ENCODE data around the gene BBOX1.
"Not testable (repeated sequence)": the region's sequence is repeated elsewhere in the genome, so short reads cannot be mapped to it uniquely, and the experiment has no call there.

The BBOX1 gene, protein sequence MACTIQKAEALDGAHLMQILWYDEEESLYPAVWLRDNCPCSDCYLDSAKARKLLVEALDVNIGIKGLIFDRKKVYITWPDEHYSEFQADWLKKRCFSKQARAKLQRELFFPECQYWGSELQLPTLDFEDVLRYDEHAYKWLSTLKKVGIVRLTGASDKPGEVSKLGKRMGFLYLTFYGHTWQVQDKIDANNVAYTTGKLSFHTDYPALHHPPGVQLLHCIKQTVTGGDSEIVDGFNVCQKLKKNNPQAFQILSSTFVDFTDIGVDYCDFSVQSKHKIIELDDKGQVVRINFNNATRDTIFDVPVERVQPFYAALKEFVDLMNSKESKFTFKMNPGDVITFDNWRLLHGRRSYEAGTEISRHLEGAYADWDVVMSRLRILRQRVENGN

DNA sequence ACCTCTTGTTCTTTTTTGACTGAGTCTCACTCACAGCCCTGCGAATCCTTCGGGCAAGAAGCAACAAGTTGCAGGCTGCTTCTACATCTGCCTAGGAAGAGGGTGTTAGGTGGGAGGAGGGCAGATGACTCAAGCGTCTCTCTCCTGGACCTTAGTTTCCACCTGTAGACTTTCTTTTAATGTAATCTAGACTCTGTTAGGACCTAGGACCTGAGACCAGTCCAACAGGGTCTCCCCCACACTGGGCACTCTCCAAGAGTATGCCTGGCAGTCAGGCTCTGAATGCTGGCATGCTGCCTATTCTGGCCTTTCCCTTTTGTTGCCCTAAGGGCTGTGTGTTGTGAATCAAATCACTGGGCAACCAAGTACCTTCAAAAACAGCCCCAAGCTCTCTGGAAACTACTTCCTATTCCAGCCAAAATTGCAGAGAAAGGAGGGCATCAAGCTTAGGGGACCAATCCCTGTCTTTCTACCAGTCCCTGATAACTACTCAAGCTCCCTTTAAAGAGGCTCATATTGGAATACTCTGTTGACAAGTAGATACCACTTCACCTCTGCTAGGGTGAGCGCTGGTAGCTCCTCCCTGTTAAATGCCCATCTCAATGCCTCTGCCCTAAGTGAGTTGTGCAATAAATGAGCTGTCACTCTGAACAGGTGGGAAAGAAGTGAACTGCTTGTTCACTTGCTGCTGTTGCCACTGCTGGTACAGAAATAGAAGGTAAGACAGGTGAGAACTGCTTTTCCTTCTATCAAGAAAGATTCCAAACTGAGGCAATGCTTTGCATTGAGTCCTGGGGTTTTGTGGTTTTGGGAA lies at the start of gene BBOX1:
Gene BBOX1 (plus strand): TSS at position 514 of the 814 bp plus-strand sequence. CDS start 14,616 bp downstream, outside the sequence.
- DNase-seq (ENCODE audit: low spot score), result no peak

DNA sequence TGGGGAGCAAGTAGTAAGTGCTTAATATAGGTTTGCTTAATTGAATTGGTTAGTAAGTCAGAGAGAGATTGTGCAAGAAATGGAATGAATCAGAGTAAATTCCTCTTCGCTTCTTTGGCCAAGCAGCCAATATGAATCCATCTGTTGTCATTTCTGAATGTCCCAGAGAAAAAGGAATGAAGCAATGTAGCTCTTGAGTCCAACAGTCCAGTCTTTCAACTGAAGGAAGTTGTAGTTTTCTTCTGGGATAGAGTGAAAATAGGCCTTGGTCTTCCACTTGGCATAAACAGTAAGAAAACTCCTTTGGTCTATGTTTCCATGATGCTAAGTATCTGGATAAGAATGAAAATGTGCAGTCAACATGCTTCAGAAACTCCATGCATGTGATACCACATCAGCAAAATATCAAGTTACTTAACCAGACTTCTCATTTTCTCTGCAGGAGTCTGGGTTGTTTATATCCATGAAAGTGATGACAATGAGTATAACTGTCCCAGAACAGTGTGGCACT lies 48.5 kb upstream of the BBOX1 start:
- DNase-seq (ENCODE audit: low spot score), result no peak

DNA sequence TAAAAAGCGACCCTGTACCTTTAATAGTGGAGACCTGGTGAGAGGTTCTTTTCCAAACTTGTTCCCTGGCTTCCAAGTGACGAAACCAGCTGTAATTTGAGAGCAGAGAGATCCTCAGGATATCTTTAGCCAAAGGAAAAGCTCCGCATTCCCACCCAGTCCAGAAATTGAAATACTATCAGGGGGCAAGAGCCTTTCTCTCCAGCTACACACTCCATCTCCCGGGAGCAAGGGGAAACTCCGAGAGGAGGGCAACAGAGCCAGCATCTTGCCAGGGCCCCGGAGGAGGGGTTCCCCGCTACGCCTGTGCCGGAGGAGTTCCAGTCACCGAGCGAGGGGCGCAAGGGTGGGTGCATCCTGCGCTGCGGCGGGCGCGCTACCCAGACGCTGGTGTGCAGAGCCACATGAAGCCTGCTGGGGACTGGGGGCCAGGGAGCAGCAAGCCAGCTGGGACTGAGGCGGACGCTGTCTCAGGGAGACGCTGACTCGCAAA lies 46.6 kb upstream of the BBOX1 start, which contains the start of gene FIBIN:
Gene FIBIN (plus strand): TSS at position 148 of the 493 bp plus-strand sequence. CDS start 415 bp downstream, outside the sequence.
- DNase-seq (ENCODE audit: low spot score), result no peak

DNA sequence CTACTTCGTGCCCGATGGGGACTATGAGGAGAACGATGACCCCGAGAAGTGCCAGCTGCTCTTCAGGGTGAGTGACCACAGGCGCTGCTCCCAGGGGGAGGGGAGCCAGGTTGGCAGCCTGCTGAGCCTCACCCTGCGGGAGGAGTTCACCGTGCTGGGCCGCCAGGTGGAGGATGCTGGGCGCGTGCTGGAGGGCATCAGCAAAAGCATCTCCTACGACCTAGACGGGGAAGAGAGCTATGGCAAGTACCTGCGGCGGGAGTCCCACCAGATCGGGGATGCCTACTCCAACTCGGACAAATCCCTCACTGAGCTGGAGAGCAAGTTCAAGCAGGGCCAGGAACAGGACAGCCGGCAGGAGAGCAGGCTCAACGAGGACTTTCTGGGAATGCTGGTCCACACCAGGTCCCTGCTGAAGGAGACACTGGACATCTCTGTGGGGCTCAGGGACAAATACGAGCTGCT lies 46.0 kb upstream of the BBOX1 start:
- no peak for DNase-seq (ENCODE audit: low spot score)

DNA sequence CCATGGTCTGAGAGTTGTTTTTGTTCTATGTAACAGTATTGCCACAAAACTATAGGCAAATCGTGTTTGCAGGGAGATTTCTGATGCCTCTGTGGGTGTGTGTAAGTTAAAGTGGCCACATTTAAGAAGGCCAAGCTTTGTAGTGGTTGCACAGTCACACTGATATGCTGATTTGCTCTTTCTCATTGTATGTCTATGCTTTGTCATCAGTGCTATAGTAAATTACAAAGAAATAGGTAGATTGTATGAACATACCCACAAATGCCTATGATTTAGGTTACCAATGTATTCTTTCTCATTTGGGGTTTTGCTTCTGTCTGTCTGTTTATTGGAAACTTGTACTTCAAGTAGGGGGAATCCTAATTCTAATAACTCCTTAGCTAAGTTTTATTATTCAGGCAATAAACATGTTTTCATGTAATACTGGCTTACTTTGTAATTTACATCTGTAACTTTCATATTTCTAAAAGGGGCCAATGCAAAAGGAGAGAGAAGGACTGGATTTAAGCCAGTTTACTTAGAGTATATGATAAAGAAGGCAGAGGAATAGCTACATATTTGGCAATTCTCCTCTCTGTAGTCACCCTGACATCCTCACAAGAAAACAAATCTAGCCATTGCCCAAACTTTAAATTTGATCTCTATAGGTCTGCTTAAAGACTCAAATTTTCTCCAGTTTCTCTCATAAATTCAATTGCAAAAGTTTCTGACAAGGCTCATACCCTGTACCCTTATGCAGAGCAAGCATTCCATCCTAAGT lies 44.7 kb upstream of the BBOX1 start:
- DNase-seq (ENCODE audit: low spot score), result no peak

DNA sequence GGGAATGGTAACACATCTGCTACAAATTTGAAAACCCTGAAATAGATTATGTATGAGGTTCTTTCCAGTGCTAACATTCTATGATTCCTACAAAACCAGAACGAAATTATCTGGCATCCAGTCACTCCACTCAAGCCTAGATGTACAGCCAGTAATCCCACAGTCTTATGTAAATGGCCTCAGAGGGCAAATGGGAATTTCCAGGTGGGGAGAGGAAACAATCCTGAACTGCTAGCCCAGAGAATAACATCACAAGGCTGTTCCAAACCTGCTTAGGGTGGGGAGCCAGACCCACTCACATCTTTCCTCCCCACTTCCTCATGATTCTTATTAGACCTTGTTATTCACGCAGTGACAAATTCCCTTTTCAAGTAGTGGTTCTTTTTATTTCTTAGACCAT lies 43.2 kb upstream of the BBOX1 start:
- no peak for DNase-seq (ENCODE audit: low spot score)

DNA sequence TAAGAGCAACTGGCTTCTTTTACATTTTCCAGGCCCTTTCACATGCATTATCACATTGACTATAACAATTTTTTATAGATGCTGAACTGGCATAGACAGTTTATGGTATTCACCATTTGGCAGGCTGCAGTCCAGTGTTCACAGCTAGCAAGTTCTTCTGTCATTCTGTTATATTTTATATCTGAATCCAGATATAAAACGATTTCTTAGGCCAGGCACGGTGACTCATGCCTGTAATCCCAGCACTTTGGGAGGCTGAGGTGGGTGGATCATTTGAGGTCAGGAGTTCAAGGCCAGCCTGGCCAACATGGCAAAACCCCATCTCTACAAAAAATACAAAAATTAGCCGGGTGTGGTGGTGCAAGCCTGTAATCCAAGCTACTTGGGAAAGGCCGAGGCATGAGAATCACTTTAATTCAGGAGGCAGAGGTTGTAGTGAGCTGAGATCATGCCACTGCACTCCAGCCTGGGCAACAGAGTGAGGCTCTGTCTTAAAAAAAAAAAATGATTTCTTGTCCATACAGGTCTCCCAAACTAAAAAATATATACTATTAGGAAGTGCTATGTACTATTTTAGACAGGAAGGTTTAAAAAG lies 39.4 kb upstream of the BBOX1 start:
- DNase-seq (ENCODE audit: low spot score), result not testable (repeated sequence)

DNA sequence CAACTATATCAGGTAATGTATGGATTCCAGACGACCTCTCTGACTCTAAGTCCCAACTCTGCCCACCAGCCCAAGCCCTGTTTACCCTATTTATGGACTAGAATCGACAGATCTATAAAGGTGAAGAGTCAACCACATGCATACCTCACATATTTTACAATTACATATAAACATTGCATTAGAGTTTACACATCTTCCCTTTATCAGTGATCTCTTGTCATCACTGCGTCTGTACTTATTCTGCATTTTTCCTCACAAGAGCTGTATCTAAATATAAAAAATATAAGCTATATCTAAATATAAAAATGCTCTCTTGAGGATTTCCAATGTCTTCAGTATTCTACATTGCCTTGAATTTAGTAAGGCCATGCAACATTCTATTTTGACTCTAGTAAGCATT lies 38.2 kb upstream of the BBOX1 start:
- no peak for DNase-seq (ENCODE audit: low spot score)

DNA sequence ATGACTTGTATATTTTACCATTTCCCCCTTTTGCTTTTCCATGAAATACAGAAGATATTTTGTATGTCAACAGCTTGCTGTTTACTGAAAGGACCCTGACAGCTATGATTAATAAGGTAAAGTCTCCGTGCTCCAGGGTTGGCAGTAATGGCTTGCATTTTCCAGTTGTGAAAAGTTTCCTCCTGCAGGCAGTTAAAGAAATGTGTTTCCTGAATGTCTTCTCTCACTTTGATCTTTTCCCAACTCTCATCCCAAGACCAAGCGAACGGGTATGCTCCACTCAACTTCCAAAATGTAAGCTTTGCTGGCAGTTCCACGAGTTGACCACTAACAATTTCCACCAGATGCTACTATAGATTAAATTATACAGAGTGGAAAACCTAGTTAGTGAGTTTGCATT lies 37.8 kb upstream of the BBOX1 start:
- no peak for DNase-seq (ENCODE audit: low spot score)

DNA sequence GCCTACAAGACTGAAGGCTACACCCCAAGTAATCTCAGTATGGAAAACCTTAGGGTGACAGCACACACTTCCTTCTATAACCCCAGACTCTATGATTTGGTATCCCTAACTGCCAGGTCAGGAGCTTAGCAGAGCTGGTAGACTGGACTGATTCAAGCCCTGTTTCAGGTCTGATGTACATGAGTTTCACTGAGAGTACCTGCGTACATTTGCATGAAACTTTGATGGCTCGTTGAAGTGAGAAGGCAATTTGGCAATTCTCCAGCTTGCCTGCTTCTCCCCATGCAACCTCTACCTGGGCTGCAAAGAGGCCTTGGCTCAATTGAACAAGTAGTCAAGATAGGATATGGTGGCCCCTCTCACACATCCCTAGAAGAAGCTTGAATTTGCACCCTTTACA lies 36.5 kb upstream of the BBOX1 start:
- DNase-seq (ENCODE audit: low spot score), result no peak

DNA sequence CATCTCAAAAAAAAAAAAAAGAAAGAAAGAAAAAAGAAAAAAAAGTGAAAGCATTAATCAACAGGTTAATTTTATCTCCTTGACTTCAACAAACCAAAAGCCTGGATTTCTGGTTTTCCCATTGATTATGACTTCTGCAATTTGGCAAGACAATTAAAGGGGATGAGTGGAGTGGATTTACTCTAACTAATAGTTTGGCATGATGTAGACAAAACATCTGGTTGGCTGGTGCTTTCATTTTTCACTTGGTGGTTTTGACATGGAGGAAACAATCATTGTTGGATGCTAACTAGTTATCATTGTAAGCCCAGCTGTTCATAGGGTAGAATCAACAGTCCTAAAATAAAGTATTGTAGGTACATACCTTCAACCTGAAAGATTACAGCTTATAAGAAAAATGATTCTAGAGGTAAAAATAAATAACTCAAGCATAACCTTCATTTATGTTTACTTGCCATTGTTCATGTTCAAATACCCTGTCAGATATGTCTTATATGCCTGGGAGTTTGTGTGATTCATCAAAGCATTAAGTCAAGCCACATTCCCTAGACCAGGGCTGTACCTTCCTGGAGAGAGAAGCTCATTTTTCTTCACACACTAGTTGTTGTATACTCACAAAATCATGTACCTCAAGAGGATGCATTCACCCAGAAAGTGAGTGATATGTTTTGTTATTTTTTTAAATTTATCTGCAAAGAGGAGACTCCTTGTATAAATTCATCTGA lies 31.6 kb upstream of the BBOX1 start:
- DNase-seq (ENCODE audit: low spot score), result no peak

DNA sequence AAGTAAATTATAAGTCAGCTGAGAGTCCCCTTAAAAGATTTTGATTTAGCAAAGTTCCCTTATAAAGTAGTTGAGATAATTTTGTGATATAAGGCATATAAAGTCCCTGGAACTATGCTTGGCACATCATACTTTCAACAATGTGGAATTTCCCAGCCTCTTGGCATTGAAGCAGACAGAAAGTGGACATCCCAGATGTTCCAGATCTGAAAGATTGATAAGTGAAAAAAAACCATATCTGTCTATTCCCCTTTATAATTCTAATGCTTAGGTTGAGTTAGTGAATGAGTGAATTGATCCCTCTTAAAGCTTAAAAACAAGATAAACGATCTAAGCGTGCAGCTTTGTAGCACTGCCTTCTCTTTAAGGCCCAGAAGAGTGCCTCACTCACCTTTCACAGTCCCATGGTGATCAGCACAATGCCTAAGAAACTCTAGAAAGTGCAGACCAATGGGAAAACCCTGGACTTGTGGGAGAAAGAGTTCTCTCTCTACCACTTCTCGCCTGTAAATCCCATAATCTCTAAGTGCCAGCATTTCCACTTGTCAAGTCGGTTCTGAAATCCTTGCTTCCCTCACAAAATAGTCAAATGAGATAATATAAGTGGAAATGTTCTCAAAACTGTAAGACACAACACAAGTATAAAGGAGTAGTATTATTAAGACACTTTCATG lies 28.9 kb upstream of the BBOX1 start:
- no peak for DNase-seq (ENCODE audit: low spot score)

DNA sequence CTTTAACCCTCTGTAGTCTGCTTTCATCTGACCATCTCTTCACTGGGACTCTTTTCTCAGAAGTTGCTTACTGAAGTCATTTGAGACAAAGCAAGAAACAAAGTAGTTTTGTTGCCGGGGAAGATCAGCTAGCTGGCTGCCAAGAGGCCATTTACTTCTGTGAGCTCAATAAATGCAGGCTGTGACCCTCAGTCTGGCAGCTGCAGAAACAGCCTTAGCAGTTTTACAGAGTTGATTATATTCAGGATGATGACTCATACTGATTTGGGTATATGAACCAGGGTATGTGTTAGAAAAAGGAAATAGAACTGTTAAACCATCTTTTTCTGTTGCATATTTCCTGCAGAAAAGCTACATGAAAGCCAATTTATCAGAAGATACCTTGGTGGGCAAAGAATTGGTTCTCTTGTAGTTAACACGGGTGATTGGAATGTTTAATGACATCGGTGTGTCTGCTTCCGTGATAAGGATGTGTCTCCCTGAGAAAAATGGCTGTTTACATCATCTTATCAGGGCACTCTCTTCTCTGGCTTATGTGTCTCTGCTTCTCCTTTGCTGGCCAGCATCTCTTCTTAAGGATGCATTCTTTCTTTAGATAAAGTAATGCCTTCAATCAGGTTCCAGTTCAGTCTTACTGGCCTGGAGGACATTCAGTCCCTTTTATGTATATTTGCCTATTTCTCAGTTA lies 28.2 kb upstream of the BBOX1 start:
- DNase-seq (ENCODE audit: low spot score), result peak; percentile 42

DNA sequence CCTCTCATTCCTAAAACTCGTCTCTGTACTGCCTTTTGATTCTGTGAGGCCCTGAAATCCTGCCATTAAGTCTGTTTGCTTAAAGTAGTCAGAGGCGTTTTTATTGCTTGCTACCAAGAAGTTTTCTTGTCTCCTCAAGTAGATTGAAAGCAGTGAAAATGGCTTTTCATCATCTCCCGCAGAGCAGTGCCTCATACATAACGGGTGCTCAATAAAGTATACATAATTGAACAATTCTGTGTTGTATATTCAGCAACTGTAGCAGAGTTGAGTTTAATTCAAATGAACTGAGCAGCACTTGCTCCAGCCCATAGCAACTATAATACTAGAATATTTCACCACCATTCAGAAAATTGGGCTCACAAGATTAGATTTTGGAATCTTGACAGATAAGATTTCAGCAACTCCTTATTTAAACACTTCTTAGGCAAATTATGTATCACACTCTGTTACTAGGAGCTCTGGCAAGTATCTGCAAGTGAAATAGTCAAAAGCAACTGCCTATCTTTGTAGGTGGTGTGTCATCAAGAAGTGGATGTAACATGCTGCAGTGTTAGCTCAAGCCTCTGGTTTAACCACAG lies 26.7 kb upstream of the BBOX1 start:
- DNase-seq (ENCODE audit: low spot score), result no peak

DNA sequence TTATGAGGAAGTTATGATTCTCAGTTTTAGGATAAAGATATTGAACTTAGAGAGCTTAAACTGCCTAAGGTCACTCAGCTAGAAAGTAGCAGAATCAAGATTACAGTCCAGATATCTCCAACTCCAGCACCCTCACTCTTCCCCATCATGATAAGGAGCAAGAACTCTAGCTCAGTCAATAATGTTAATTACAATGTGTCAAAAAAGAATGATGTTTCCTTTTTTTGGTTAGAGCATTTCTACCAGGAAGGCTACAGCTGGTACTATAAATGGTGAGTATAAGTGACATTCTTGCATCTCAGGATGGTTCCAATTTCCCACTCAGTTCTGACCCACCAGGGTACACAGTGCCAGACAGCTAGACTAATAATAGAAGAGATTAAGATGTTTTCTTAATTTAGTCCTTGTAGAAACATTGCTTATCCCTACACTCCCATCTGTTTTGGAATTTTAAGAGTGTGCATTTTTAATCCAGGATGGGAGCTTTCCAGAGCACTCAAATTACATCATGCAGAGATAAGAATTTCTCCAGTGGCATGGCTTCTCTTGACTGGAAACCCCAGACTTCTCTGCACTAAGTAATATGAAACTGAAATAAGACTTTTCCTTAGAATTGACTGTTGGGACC lies 21.6 kb upstream of the BBOX1 start:
- no peak for DNase-seq (ENCODE audit: low spot score)

DNA sequence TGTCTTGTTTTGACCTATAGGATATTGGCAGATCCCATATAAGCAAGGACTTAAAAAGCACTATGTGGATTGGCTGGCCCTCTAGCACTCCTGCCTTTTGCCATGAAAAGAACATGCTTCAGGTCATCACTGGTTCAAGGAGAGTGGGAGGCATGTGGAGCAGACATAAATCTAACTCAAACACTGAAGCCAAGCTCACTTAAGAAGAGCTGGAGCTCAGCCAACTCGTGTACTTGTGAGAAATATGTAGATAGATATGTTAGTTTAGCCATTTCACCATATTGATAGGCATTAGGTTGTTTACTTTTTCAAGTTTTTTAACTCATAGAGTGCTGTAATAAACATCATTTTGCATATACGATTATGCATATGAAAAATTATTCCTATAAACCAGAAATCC lies 19.9 kb upstream of the BBOX1 start:
- no peak for DNase-seq (ENCODE audit: low spot score)

DNA sequence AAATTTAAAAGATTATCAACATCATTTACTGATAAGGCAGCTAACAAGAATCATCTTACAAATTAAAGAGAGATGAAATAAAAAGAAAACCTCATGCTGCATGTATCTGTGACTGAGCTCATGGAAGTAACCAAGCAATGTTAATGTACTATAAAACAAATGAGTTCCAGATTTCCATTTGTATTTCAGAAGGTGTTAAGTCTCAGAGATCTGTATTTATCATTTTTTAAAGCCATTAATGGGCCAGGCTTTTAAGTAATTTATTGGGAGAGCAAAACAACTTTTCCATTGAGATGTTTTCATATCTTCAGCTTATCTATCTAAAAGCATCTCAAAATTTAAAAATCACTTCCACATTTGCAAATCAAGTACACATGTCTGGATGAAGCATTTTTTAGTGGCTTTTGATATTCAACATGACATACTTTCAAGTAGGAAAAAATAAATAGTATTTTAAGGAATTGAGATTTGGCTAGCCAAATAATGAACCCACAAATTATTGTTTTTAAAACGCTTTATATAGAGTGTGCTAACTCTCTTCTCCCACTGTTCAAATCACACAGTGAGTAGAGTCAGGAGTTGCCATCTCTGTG lies 17.9 kb upstream of the BBOX1 start:
- DNase-seq (ENCODE audit: low spot score), result no peak

DNA sequence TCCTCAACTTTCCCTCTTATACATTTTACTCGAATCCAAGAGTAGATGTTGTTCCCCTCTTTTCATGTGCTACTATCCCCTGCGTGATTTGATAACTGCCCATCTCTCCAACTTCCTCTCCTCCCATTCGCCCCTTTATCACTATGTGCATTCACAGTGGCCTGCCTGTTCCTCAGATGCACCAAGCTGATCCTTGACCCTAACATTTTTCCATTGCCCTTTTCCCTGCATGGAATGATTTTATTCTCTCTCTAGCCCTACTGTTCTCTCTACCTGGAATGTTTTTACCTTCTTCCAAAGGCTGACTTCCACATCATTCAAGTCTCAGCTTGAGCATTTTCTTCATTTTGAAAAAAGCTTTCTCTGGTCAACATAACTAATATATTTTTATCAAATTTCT lies 15.8 kb upstream of the BBOX1 start:
- no peak for DNase-seq (ENCODE audit: low spot score)
